IPS-11a (cell line): ENCODE results near the gene PRRT1B.

ENCODE experiments used
- H3K4me3 ChIP-seq: one replicate; pipeline ENCODE4 v1.5.1; 2013; ENCODE audit warnings: low read depth, low read length, control low read depth

The PRRT1B gene

DNA sequence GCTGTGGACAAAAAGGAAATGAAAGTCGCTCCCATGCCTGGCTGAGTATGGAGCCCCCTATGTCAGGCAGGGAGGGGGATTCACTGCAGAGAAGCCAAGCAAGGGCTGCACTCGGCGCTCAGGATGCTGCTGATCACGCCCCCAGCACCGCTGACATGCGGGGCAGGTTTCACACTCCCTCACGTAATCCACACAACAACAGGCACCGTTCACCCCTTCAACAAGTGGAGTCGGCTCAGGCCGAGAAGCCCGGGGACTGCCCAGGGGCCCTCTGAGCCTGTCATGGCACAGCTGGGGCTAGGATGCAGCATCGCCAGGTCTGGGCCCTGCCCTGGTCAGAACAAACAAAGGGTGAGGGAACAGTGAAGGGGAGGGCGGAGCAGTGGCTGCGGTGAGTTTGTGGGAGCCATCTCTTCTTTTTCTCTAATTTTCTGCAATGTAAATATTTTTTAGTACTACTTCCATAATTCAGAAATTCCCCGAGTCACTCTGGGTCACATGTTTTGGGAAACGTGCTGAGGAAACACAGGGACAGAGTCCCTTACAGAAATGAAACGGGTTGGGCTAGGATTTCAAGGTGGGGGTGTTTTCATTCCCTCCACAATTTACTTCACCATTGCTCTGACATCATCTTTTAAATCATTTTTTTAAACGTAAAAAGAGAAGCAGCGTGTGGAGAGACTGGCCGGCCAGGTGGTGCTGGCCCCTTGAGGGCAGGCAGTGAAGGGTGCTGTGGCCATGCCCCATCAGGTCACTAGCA is 49.8 kb downstream of the PRRT1B start:
- H3K4me3 ChIP-seq = no peak overlapping the region

DNA sequence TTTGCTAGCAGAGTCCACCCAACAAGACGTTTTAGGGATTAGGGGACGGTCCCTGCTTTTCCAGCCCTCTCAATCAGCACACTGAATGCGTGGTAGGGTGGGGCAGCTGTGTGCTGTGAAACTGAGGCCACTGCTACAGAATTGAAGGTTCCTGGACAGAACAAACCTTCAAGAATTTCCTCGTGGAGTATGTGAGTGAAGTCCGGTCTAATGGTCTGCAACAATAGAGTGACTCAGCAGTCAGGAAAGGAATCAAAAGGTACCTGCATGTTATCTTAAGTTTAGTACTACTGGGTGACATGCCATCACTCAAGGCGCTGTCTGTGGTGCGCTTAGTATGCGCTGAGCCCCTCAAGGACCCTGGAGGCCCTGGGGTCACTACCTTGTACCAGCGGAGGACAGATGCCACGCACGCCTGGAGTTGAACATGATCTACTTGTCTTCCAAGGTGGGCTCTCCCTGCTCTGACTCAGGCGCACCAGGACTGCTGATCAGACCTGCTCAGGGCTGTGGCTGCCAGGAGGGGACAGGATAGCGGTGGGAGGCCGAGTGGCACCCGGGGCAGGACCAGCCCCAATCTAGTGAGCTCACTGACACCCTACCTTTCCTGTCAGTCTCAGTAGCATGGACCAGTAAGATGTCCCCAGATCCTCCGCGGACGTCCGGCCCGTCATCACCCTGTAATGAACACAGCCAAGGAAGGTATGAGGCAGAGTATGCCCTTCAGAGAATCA is 50.5 kb downstream of the PRRT1B start:
- H3K4me3 ChIP-seq = no peak overlapping the region

DNA sequence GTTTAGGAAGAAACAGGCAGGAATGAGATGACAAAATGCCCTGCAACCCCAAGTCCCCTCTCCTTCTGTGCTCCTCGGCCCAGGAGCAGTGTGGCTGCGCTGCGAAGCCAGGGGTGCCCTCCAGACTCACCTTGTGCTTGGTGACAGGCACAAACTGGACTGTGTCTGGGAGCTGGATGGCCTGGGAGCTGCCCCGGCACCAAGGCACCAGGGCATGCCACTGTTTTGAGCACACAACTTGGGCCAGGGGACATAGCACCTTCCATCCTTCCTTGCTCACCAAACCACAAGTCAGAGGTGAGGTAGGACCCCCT is 51.1 kb downstream of the PRRT1B start:
- no peak overlapping the region for H3K4me3 ChIP-seq

DNA sequence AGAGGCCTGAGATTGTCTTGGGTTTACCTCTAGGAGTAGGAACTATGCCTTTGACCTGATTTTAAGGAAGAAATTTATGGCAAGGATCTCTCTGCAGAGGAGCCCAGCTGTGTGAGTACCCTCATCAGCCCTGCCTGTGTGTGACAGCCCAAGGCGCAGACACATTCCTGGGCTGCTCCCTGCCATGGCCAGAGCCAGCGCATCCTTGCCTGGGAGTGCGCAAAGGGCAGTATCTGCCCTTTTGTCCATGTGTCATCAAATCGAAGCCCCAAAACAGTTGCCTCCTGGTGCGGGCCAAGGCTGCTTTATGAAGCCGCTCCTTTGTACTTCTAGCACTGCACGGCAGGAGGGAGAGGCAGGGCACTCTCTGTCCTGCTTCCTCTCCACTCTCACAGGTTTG is 51.9 kb downstream of the PRRT1B start:
- no peak overlapping the region for H3K4me3 ChIP-seq

DNA sequence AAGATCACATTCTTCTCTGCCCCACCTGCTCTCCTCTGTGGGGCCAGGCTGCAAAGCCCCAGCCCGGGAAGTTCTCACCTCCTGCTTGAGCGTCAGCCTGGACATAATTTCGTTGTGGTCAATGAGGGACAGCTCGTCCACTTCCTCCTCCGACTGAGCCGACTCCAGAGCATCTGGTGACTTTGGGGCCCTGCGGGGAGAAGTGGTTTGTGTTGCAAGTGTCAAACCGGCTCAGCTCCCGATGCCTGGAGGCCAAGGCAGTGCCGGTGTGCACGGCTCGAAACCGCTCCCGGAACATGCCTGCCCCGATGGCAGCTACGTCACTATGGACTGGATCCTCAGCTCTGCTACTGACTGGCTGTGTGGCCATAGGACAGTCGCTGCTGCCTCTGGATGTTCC is 52.8 kb downstream of the PRRT1B start:
- no peak overlapping the region for H3K4me3 ChIP-seq

DNA sequence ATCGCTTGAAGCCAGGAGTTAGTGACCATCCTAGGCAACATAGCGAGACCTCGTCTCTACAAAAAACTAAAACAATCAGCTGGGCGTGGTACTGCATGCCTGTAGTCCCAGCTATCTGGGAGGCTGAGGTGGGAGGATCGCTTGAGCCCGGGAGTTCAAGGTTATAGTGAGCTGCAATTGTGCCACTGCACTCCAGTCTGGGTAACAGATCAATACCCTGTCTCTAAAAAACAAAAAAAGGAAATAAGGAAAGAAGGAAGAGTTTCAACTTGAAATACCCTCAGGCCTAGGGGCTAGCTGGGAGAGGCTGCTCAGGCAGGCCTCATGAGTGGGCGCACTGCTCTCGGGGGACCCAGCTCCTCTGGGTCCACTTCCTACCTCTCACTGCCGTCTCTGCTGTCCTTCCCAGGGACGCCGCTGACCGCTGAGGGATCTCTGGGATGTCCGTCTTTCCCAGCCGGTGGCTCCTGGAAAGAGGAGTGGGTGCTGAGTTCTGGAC is 56.4 kb downstream of the PRRT1B start:
- H3K4me3 ChIP-seq = no peak overlapping the region

DNA sequence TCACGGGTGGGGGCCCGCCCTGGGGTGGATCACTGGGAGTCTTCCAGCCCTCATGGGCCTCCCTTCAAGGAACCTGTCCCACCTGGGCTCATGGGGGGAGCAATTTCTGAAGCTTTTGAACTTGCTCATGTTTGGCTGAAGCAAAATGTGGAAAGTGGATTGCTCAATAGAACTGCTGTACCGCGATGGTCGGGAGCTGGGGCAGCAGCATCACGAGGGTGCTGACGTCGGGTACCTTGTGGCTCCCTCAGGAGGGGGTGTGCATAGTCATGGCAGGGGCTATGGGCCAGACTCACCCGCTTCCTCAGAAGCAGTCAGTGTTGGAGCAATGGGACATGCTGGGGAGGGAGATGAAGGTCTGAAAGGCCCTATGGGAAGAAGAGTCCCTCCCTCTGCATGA is 57.9 kb downstream of the PRRT1B start:
- H3K4me3 ChIP-seq = no peak overlapping the region

DNA sequence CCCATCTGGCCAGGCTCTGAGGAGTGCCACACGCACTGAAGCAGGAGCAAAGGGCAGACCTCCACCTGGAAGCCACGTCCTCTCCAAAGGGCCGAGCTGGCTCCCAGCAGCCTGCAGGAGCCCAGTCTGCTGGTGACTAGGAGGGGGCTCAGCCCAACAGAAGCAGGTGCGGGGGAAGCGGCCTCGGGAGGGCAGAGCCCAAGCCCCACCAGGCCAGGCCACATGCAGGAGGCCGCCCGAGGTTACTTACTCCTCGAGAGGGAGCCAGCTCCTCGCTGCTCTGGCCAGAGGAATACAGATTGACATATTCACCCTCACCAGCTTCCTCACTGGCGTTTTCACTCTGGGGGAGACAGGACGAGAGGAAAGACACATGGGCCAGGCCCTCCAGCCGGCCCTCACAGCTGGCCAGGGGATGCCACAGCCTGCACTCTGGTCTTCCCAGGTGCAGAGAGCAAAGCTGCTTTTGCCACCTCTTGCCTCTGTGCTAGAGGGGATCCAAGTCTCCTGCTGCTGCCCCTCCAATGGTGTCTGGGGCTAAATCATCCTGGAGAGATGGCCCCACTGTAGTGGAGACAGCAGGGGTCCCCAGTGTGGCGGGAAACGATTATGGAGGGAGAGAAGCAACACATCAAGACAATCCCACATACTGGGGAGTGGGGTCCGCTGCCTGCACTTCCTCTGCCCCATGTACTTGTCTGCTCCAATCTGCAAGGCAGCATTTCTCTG is 58.6 kb downstream of the PRRT1B start:
- H3K4me3 ChIP-seq = no peak overlapping the region

DNA sequence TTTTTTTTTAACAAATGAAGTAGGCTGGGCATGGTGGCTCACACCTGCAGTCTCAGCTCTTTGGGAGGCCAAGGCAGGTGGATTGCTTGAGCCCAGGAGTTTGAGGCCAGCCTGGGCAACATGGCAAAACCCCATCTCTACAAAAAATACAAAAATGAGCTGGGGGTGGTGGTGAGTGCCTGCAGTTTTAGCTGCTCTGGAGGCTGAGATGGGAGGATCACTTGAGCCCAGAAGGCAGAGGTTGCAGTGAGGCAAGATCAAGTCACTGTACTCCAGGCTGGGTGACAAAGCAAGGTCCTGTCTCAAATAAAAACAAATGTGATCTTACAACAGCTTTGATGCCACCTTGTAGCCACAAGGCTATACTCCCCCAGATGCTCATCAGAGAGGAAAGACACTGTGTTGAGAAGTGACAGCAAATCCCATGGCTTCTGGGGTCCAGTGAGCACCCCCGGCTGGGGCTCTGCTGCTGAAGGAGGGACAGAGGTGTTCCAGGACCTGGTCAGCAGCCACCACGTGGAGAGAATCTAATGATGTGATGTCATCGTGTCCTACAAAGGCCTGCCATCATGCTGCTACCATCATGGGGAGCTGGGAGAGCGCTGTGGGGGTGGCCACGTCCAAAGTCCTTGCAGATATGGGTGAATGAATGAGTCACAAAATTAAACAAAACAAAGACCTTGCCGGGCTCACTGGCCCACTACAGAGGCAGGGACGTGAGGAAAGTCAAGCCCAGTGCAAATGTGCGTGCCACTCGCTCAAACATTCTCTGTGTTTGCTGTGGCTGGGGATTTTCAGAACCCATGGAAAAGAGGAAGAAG is 60.7 kb downstream of the PRRT1B start:
- no peak overlapping the region for H3K4me3 ChIP-seq

DNA sequence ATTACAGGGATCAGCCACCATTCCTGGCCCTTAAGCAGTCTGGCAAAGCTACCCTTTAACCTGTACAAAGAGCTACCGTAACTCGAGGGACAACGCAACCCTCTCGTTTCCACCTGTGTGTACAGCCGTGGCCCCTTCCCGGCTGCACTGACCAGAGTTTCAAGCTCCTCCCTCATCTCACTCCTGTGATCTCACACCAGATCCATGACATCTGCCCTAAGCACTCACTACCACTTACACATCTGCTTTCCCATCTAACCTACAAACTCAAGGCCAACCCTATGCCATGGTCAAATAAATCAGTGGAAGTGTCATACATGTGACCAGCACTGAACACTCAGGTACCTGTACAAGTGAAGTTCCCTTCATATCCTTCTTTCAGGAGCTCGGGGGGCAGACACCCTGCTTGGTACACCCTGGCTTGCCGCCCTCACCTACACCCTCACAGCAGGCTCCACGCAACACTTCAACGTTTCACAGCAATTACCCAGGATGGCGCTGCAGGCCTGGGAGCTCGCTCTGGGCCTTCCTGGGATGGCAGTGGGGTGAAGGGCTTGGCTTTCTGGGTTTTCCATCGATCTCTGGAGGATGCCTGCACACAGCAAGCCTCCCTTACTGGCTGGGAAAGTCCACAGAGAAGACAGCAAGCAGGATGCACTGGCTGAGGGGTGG is 61.7 kb downstream of the PRRT1B start:
- no peak overlapping the region for H3K4me3 ChIP-seq

DNA sequence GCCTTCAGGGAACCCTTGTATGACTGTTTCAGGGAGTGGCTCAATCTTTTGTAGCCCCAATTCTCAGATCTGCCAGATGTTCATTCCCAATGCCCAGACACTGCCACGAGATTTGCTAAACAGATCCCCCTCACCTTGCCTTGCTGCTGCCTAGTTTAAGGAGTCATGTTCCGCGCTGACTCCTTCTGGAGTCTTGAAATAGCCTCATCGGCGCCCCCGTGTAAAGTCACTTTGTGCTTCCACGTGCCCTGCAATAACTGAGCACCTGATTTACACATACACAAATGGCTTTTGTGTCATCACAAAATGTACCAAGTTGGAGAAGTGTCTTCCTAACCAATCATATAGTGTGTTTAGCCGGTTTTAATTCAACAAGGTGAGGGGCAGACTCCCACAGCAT is 62.3 kb downstream of the PRRT1B start:
- no peak overlapping the region for H3K4me3 ChIP-seq

DNA sequence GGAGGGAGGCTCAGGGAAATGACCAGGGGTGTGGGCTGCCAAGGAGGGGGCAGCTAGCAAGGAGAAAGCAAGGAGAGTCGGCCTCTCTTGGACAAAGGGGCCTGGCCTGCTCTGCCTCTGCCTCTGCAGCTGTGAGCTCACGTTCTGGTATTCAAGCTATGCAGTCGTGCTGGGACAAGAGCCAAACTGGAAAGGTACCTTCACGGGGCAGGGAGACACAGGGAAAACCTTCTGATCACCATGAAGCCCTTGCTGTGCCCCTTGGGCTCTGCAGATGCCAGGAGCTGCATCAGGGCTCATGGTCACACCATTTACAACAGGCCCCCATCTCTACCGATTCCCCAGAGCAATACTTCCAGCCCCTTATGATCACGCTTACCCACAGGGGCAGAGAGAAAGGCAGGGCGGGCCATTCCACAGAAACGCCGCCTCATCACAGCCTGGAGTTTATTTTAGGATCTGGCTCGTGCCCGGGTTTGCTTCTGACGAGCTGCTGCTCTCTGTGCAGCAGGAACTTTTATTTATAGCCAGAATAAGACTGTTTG is 63.2 kb downstream of the PRRT1B start:
- H3K4me3 ChIP-seq = no peak overlapping the region
